Uterus (tissue), 4 donors: Measurements from ENCODE around the gene PDK2. TPM values are rescaled to one million over a fixed set of nuclear protein-coding genes. Genes with fewer than 3 reads are reported as not detected.
A peak's percentile ranks its signal among the peaks of the same experiment; 100 is the strongest.

ENCODE experiments used
- DNase-seq, 2 donors: peaks; one replicate each; pipeline ENCODE4 v3.0.0-alpha.2; 2019 to 2020
- H3K27ac ChIP-seq, 2 donors: fragments of 200-600 bp; sonication (generic); 1 replicate in 1 of 2; 2 replicates in 1 of 2; pipeline ENCODE4 v1.5.1; 2016 to 2018
- H3K27me3 ChIP-seq, 2 donors: fragments of 200-600 bp; sonication (generic); one replicate each; pipeline ENCODE4 v1.5.1; 2018 to 2019; ENCODE audit warnings: control low read depth in 1 of 2
- H3K36me3 ChIP-seq, 2 donors: fragments of 200-600 bp; sonication (generic); one replicate each; pipeline ENCODE4 v1.5.1; 2019; ENCODE audit warnings: control low read depth in 1 of 2
- H3K4me1 ChIP-seq, 2 donors: fragments of 200-600 bp; sonication (generic); one replicate each; pipeline ENCODE4 v1.5.1; 2018 to 2019; ENCODE audit warnings: control low read depth in 1 of 2
- H3K4me3 ChIP-seq, 2 donors: fragments of 200-600 bp; sonication (generic); 1 replicate in 1 of 2; 2 replicates in 1 of 2; pipeline ENCODE4 v1.5.1; 2018 to 2019; ENCODE audit warnings: mild to moderate bottlenecking in 1 of 2
- H3K9me3 ChIP-seq, 2 donors: fragments of 200-600 bp; sonication (generic); one replicate each; pipeline ENCODE4 v1.5.1; 2019; ENCODE audit warnings: control low read depth in 1 of 2
- CTCF ChIP-seq, 4 experiments: fragments of 200-600 bp in 2 of 4; fragments of 450-650 bp in 2 of 4; sonication (generic) in 2 of 4; IDR thresholded peaks; one replicate each; pipeline ENCODE4 v1.5.1; 2016 to 2019; ENCODE audit warnings: antibody characterized with exemption in 4 of 4, mild to moderate bottlenecking in 2 of 4, moderate library complexity in 1 of 4
- POLR2A ChIP-seq, 2 donors: fragments of 450-650 bp; IDR thresholded peaks; one replicate each; pipeline ENCODE4 v1.6.1; 2016; ENCODE audit warnings: antibody characterized with exemption in 2 of 2, mild to moderate bottlenecking in 1 of 2, moderate library complexity in 1 of 2
- intact Hi-C: fragments of 100-400 bp; cut with DNase I; formaldehyde crosslinking; loops from one replicate; pipeline ENCODE4 v1.15.1; 2023; ENCODE audit warnings: low total_unique reads
- total RNA-seq, 4 donors: library from RNA; depleted of rRNA in 3 of 4; stranded (reverse); fragments of >200 nt in 3 of 4; gene quantifications; one replicate each; pipeline versions ENCODE4 v1.1.0 to v1.2.4, GENCODE V29; 2014 to 2023
- donor health status: DM: yes; HTN: yes; CAD: no.

Gene PDK2
- total RNA-seq, 4 donors from 2014 or later: 12.9 to 62.6 (median 32.4) TPM

GRCh38 chr17:50098583-50098982 is 3.4 kb downstream of the PDK2 start:
- intact Hi-C loops: no loop called here
- H3K36me3 ChIP-seq: no peaks in the 10 kb centered on the region
- peaks cover 4 to 32% of the 10 kb centered on the region in 2 donors for H3K4me1 ChIP-seq
- TF ChIP-seq CTCF (IDR thresholded peaks at IDR 0.05): no peak
- H3K4me3 ChIP-seq: no peak overlapping the region
- no peak for DNase-seq
- H3K27ac ChIP-seq: peak overlapping the region in 1 of 2 donors; percentile 37
- no peaks in the 10 kb centered on the region for H3K27me3 ChIP-seq
- H3K9me3 ChIP-seq: no peaks in the 10 kb centered on the region

GRCh38 chr17:50099003-50099402 is 3.9 kb downstream of the PDK2 start:
- no peak for DNase-seq
- Histone ChIP-seq H3K4me3 (no peak overlapping the region), H3K9me3 (no peaks in the 10 kb centered on the region), H3K27me3 (no peaks in the 10 kb centered on the region), H3K4me1 (peaks cover 5 to 32% of the 10 kb centered on the region in 2 donors), H3K27ac (peak overlapping the region in 1 of 2 donors; percentile 37), H3K36me3 (no peaks in the 10 kb centered on the region)
- TF ChIP-seq POLR2A (IDR thresholded peaks at IDR 0.05) (no peak), CTCF (IDR thresholded peaks at IDR 0.05) (no peak)
- intact Hi-C loops: no loop called here

- no peaks in the 10 kb centered on the region for H3K27me3 ChIP-seq
- peaks cover 5 to 32% of the 10 kb centered on the region in 2 donors for H3K4me1 ChIP-seq
- H3K4me3 ChIP-seq: no peak overlapping the region
- no peaks in the 10 kb centered on the region for H3K36me3 ChIP-seq
- intact Hi-C loops: no loop called here
- H3K9me3 ChIP-seq: no peaks in the 10 kb centered on the region
- H3K27ac ChIP-seq: peak overlapping the region; percentile 83 to 84
- no peak for DNase-seq
- TF ChIP-seq CTCF (IDR thresholded peaks at IDR 0.05): no peak
Measured at GRCh38 chr17:50100480-50100883, 5.3 kb downstream of the PDK2 start.

GRCh38 chr17:50100921-50101345 is 5.8 kb downstream of the PDK2 start:
- no peaks in the 10 kb centered on the region for H3K9me3 ChIP-seq
- H3K4me1 ChIP-seq: peaks cover 5 to 31% of the 10 kb centered on the region in 2 donors

More at GRCh38 chr17:50100921-50101345, 5.8 kb downstream of the PDK2 start:
- TF ChIP-seq CTCF (IDR thresholded peaks at IDR 0.05) (no peak), POLR2A (IDR thresholded peaks at IDR 0.05) (no peak)
- peak overlapping the region; percentile 83 to 84 for H3K27ac ChIP-seq
- H3K27me3 ChIP-seq: no peaks in the 10 kb centered on the region
- no peak for DNase-seq
- H3K4me3 ChIP-seq: no peak overlapping the region
- H3K36me3 ChIP-seq: no peaks in the 10 kb centered on the region
- intact Hi-C loops: no loop called here
